ENCODE data around the gene TPGS1. TPM values are rescaled to one million over a fixed set of nuclear protein-coding genes. Genes with fewer than 3 reads are reported as not detected.

Gene TPGS1
- total RNA-seq, 2 donors from 2014 or later = 13.3 to 14.4 TPM

DNA sequence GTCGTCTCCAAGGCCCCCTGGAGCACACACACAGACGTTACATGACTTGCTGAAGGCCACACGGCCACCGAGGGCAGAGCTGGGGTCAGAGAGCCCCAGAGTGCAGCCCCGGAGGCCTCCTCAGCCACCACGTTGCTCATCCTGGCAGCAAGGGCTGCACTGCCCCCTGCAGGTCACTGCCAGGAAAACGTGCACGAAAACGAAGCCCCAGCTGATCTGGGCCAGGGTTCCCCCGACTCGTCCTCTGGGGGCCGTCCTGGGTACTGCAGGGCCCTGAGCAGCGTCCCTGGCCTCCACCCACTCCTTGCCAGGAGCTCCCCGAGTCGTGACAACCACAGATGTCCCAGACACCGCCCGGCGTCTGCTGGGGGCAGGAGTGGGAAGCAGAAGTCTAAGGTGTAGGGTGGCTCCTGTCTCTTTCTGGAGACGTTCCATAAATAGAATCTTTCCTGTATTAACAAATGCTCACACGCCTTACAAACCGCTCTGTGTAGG is 3.4 kb downstream of the TPGS1 start:
- Histone ChIP-seq H3K27me3 (no peaks in the 10 kb centered on the region), H3K9ac (ENCODE audit: low read depth in 2 of 2, low read length in 2 of 2) (peak overlapping the region; percentile 61 to 70), H3K4me1 (peaks cover 17% of the 10 kb centered on the region), H3K36me3 (no peaks in the 10 kb centered on the region), H3K4me3 (no peak overlapping the region), H3K27ac (peak overlapping the region; percentile 84), H3K9me3 (no peaks in the 10 kb centered on the region)
- intact Hi-C loops (cut with DNase I) = no loop called here
- DNase-seq = peak; percentile 88
- TF ChIP-seq, protein P1, sequence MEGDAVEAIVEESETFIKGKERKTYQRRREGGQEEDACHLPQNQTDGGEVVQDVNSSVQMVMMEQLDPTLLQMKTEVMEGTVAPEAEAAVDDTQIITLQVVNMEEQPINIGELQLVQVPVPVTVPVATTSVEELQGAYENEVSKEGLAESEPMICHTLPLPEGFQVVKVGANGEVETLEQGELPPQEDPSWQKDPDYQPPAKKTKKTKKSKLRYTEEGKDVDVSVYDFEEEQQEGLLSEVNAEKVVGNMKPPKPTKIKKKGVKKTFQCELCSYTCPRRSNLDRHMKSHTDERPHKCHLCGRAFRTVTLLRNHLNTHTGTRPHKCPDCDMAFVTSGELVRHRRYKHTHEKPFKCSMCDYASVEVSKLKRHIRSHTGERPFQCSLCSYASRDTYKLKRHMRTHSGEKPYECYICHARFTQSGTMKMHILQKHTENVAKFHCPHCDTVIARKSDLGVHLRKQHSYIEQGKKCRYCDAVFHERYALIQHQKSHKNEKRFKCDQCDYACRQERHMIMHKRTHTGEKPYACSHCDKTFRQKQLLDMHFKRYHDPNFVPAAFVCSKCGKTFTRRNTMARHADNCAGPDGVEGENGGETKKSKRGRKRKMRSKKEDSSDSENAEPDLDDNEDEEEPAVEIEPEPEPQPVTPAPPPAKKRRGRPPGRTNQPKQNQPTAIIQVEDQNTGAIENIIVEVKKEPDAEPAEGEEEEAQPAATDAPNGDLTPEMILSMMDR (IDR thresholded peaks at IDR 0.05) = peak; percentile 99

DNA sequence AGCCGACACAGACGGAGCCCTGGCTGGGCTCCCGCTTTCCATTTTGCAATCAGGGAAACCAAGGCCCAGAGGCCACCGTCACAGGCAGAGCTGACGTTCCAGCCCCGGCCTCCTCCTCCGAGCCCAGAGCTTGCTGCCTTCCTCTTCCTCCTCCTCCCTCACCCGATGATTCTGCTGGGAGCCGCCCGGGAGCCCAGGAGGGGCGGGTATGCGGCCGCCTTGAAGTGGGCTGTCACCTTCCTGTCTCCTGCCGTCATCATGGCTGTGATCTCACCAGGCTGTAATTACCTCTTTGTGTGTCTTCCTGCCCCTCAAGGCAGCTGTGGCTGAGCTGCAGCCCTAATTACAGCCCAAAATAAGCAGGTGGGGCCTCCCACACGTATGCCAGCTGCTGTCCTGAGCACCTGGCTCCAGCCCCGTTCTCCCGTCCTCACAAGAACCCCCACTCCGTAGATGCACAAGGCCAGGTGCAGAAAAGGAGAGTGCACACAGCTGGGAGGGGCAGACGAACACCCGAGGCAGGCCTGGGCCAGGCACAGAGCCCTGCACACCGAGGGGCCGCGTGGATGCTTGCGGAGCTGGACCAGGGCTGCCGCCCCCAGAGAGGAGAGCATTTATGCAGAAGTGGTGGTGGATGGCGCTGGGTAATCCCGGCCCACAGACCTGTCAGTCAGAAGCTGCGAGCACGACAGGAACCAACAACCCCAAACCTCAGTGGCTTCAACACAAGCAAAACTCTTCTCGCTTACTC is 4.0 kb downstream of the TPGS1 start:
- Histone ChIP-seq H3K4me3 (no peak overlapping the region), H3K36me3 (no peaks in the 10 kb centered on the region)

DNA sequence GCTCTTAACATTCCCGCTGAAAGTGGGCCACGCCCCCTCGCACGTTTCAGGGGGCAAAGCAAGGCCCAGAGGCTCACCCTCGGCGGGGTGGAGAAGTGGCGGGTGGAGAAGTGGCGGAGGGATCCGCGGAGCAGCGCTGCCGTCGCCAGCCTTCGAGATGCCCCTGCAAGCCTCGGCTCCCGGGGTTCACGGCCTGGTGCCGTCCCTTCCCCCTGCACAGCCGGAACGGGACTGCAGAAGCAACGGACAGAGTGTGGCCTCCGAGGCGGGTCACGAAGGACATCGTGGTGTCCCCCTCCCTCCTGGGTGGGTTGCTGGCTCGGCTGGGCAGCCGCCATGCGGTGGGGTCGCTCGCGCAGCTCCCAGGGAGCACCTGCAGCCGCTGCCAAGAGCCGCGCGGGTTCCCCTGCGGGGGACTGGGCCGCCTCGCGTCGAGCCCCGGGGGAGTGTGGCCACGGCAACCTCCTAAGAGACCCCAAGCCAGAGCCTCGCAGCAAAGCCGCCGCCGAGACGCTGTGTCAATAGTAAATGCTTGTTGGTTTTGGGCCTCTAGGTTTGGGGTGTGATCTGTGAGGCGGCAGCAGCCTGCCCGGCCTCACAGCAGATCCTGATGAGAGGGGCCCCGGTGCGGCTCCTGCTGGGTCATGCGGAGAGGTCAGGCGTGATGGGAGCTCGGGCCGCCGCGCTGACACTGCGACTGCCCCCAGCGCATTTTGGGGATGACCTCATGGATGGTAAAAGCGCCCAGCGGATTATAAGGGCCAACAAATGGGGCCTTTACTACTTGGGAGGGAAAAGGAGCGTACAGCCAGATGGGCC is 5.5 kb downstream of the TPGS1 start:
- no peaks in the 10 kb centered on the region for H3K9me3 ChIP-seq
- DNase-seq = no peak
- H3K36me3 ChIP-seq = no peaks in the 10 kb centered on the region
- H3K4me3 ChIP-seq = no peak overlapping the region
- intact Hi-C loops (cut with DNase I) = no loop called here
- TF ChIP-seq, protein P1 (IDR thresholded peaks at IDR 0.05) = no peak
- no peak overlapping the region for H3K27ac ChIP-seq
- H3K4me1 ChIP-seq = peaks cover 17% of the 10 kb centered on the region
- no peaks in the 10 kb centered on the region for H3K27me3 ChIP-seq
- no peak overlapping the region for H3K9ac ChIP-seq (ENCODE audit: low read depth in 2 of 2, low read length in 2 of 2)

More for the DNA sequence above, 4.0 kb downstream of the TPGS1 start:
- Histone ChIP-seq H3K9me3 (no peaks in the 10 kb centered on the region), H3K27ac (peak overlapping the region; percentile 84), H3K9ac (ENCODE audit: low read depth in 2 of 2, low read length in 2 of 2) (peak overlapping the region; percentile 61 to 70), H3K27me3 (no peaks in the 10 kb centered on the region), H3K4me1 (peaks cover 17% of the 10 kb centered on the region)
- intact Hi-C loops (cut with DNase I) = no loop called here
- TF ChIP-seq, protein P1 (IDR thresholded peaks at IDR 0.05) = no peak
- DNase-seq = peak; percentile 88

DNA sequence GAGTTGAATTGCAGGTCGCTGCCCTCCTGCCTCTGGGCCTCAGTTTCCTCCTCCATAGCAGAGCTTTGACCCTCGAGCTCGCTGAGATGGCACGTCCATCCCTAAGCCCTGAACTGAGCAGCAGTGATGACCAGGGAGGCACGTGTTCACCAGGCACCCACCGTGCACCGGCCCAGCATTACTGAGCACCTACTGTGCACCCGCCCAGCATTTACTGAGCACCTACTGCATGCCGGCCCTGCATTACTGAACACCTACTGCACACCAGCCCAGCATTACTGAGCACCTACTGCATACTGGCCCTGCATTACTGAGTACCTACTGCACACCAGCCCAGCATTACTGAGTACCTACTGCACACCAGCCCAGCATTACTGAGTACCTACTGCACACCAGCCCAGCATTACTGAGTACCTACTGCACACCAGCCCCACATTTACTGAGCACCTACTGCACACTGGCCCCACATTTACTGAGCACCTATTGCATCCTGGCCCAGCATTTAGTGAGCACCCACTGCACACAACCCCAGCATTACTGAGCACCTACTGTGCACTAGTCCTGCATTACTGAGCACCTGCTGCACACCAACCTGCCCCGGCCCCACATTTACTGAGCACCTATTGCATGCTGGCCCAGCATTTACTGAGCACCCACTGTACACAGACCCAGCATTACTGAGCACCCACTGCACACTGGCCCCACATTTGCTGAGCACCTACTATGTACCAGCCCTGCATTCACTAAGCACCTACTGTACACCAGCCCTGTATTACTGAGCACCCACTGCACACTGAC is 6.3 kb downstream of the TPGS1 start:
- no peak overlapping the region for H3K4me3 ChIP-seq
- no peaks in the 10 kb centered on the region for H3K9me3 ChIP-seq
- intact Hi-C loops (cut with DNase I) = no loop called here
- H3K27me3 ChIP-seq = no peaks in the 10 kb centered on the region
- TF ChIP-seq, protein P1 (IDR thresholded peaks at IDR 0.05) = no peak
- DNase-seq = no peak
- H3K36me3 ChIP-seq = no peaks in the 10 kb centered on the region
- H3K9ac ChIP-seq (ENCODE audit: low read depth in 2 of 2, low read length in 2 of 2) = no peak overlapping the region
- no peak overlapping the region for H3K27ac ChIP-seq
- peaks cover 9% of the 10 kb centered on the region for H3K4me1 ChIP-seq

DNA sequence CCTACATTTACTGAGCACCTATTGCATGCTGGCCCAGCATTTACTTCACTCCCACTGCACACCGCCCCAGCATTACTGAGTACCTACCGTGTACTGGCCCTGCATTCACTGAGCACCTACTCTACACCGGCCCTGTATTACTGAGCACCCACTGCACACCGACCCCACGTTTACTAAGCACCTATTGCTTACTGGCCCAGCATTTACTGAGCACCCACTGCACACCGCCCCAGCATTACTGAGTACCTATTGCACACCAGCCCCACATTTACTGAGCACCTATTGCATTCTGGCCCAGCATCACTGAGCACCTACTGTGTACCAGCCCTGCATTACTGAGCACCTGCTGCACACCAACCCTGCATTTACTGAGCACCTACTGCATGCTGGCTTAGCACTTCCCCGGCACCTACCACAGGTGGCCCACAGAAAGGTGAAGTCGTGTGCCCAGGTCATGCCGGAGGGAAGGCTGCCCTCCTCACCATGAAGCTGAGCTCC is 6.9 kb downstream of the TPGS1 start:
- Histone ChIP-seq H3K27ac (no peak overlapping the region), H3K4me1 (peaks cover 8% of the 10 kb centered on the region), H3K27me3 (no peaks in the 10 kb centered on the region), H3K4me3 (no peak overlapping the region), H3K9me3 (no peaks in the 10 kb centered on the region), H3K36me3 (no peaks in the 10 kb centered on the region), H3K9ac (ENCODE audit: low read depth in 2 of 2, low read length in 2 of 2) (no peak overlapping the region)
- DNase-seq = no peak
- TF ChIP-seq, protein P1 (IDR thresholded peaks at IDR 0.05) = no peak
- intact Hi-C loops (cut with DNase I) = no loop called here

Measured in colonic mucosa (tissue), 4 donors.